Measurements from ENCODE around the gene UBE3C. TPM values are rescaled to one million over a fixed set of nuclear protein-coding genes. Genes with fewer than 3 reads are reported as not detected.

UBE3C gene
- total RNA-seq, 4 donors from 2014 or later = 62.6 to 91.8 (median 73.7) TPM

- TF ChIP-seq CTCF (IDR thresholded peaks at IDR 0.05; ENCODE audit: low read depth) = no peak
Observed at GRCh38 chr7:157318015-157318706, 179.4 kb downstream of the UBE3C start.

Small RNAs within 50 kb of the gene (small RNA-seq; reads per million reads assigned to genes)
- not detected for gene AC004975.1

Other genes starting within 250 kb of the UBE3C start
- gene LMBR1, start 245.7 kb upstream of the UBE3C start, total RNA-seq = 10 to 100 TPM; 52.2 to 79.9 (median 62.5) TPM
- 10 to 100 TPM; 12.7 to 25.1 (median 18.7) TPM for gene NOM1, start 189.2 kb upstream of the UBE3C start, total RNA-seq
- under 1 TPM in 1 of 4 donors, not detected in 3; 0.17 TPM for gene MNX1, start 128.3 kb upstream of the UBE3C start, total RNA-seq
- 100 to 1,000 TPM in 1 of 4 donors, 10 to 100 TPM in 3; 87.5 to 138 (median 92.7) TPM for gene DNAJB6, start 198.1 kb downstream of the UBE3C start, total RNA-seq